Measurements from ENCODE around the gene FAM149B1. TPM values are rescaled to one million over a fixed set of nuclear protein-coding genes. Genes with fewer than 3 reads are reported as not detected.

The FAM149B1 gene
- total and polyA plus RNA-seq, 2 of the 13 experiments (the other 11 are each of a cell fraction or from before 2014, with no cell fraction given), result 9.3 to 16.8 TPM

DNA sequence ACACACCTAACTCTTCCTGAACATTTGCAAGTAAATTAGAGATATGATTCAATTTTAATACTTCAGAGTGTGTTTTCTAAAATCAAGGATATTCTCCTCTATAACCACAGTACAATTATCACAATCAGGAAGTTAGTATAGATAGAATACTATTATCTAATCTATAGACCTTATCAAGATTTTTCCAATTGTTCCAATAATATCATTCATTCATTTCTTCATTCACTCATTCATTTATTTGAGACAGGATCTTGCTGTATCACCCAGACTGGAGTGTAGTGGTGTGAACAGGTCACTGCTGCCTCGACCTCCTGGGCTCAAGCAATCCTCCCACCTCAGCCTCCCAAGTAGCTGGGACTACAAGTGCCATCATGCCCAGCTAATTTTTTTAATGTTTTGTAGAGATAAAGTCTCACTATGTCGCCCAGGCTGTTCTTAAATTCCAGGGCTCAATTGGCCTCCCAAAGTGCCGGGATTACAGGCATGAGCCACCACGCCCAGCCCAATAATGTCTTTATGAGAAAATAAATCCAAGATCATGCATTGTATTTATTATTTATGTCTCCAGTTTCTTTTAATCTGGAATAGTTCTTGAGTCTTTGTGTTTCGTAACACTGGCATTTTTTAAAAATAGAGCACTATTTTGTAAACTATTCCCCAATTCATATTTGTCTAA, 95.1 kb downstream of the FAM149B1 start:
- H3K4me1 ChIP-seq (ENCODE audit: insufficient read depth, low read length), result no peaks in the 10 kb centered on the region
- no peaks in the 10 kb centered on the region for H3K27me3 ChIP-seq (ENCODE audit: control insufficient read depth in 1 of 2, insufficient read depth in 2 of 2, low read length in 2 of 2)
- ATAC-seq (no peak), FAIRE-seq (no peak), DNase-seq (ENCODE audit: low spot score) (no peak)
- H3K9ac ChIP-seq (ENCODE audit: insufficient read depth, low read depth, low read length), result no peak overlapping the region
- no peak overlapping the region for H2AFZ ChIP-seq (ENCODE audit: low read length)
- H3K36me3 ChIP-seq (replicated peaks in 1 of 2; ENCODE audit: control insufficient read depth in 1 of 2, insufficient read depth in 2 of 2, low read length in 2 of 2), result no peaks in the 10 kb centered on the region
- no peak overlapping the region for H3K4me3 ChIP-seq (replicated peaks in 1 of 3; ENCODE audit: insufficient read depth in 1 of 3, low read depth in 2 of 3, low read length in 3 of 3)
- no TSS peak for BruUV-seq (replicated peaks)
- intact Hi-C loops (cut with micrococcal nuclease; ENCODE audit: unreplicated experiment), result loop anchor here (5.0 kb wide), 1 partner anchor 94 kb away; the partner anchor contains the start of gene CFAP70
- in situ Hi-C loops (cut with HindIII; ENCODE audit: extremely low pct_ligation_motif_present, low pct_unique_long_range_greater_than_20kb), result loop anchor here (25.0 kb wide), 1 partner anchor 374 kb away; the partner anchor contains the start of gene MYOZ1
- TF ChIP-seq FOSL1 (CRISPR knock-in tag; IDR thresholded peaks at IDR 0.05; ENCODE audit: borderline replicate concordance) (no peak), HDAC2 (CRISPR knock-in tag; IDR thresholded peaks at IDR 0.05) (no peak), TFAP4 (IDR thresholded peaks at IDR 0.05; ENCODE audit: borderline replicate concordance, low read depth) (no peak), RNF2 (conservative IDR thresholded peaks at IDR 0.05; ENCODE audit: low read depth) (no peak), KLF12 (CRISPR knock-in tag; IDR thresholded peaks at IDR 0.05; ENCODE audit: borderline replicate concordance) (no peak), SALL1 (CRISPR knock-in tag; IDR thresholded peaks at IDR 0.05) (no peak)
- WGBS (ENCODE audit: low lambda C conversion rate), result 48% methylated on average over 5 of the region's 5 CpGs
- CTCF ChIA-PET (ENCODE audit: low intra/inter-chr PET ratio, low total read pairs), result no interaction called here
- H3K9me3 ChIP-seq (ENCODE audit: low read length), result no peaks in the 10 kb centered on the region
- H3K4me2 ChIP-seq (ENCODE audit: low read depth, low read length), result no peak overlapping the region
- H3K27ac ChIP-seq (ENCODE audit: extremely low read length, insufficient read depth, low read length), result no peak overlapping the region
- H3K79me2 ChIP-seq (ENCODE audit: insufficient read depth, low read length), result no peaks in the 10 kb centered on the region
- POLR2A ChIA-PET, result interaction anchor here (3.9 kb wide), 1 partner anchor 11 kb away, joined by 21 read pairs; the partner anchor contains the start of gene MRPS16
- no peaks in the 10 kb centered on the region for H4K20me1 ChIP-seq (ENCODE audit: insufficient read depth, low read length)

All from HepG2 (cell line).